ENCODE data around the gene CSRNP2. TPM values are rescaled to one million over a fixed set of nuclear protein-coding genes. Genes with fewer than 3 reads are reported as not detected.

CSRNP2 gene
- total RNA-seq (10 to 100 TPM; 13.7 to 25.3 (median 16.1) TPM), polyA plus RNA-seq (10 to 100 TPM in 1 of 2 donors, 1 to 10 TPM in 1; 7.7 to 12.9 TPM)
- long read RNA-seq, donor 1, partial matches to known transcripts: 0 of 13 reads
- long read RNA-seq, donor 1, other reads (novel, unspliced or antisense): 13 of 13 reads
- long read RNA-seq, donor 2, full-length matches to known transcripts: 2 of 19 reads
- long read RNA-seq, donor 2, partial matches to known transcripts: 1 of 19 reads
- long read RNA-seq, donor 2, other reads (novel, unspliced or antisense): 16 of 19 reads
- long read RNA-seq, donor 3, full-length matches to known transcripts: 1 of 8 reads
- long read RNA-seq, donor 3, partial matches to known transcripts: 1 of 8 reads
- long read RNA-seq, donor 3, other reads (novel, unspliced or antisense): 6 of 8 reads

- intact Hi-C loops (cut with DNase I): loop anchor here in 5 of 10 donors (2.0 to 10.0 kb wide), 3 partner anchors 34 to 152 kb away; partner anchors contain the start of genes DAZAP2 (in 3 of the 5) and LETMD1 (in 3 of the 5)
- 0 to 1% methylated on average over 60 to 73 of the region's 74 CpGs for WGBS, 2 donors
These were observed at the start of gene CSRNP2 for GRCh38 chr12:51083126-51083833. CSRNP2 (minus strand) TSS chr12:51083596; CDS start chr12:51076561, 7,035 bp downstream.

GRCh38 chr12:51132693-51133092, 49.3 kb upstream of the CSRNP2 start:
- intact Hi-C loops (cut with DNase I): no loop called here
- Histone ChIP-seq H3K9me3 (no peaks in the 10 kb centered on the region), H3K27ac (no peak overlapping the region), H3K4me3 (no peak overlapping the region), H3K36me3 (peaks cover 0 to 31% (median 3%) of the 10 kb centered on the region in 9 donors), H3K4me1 (no peaks in the 10 kb centered on the region), H3K27me3 (no peaks in the 10 kb centered on the region)
- no peak for ATAC-seq
- WGBS, 2 donors: 85 to 88% methylated on average over 5 of the region's 5 CpGs
- no peak for DNase-seq
- no peak for TF ChIP-seq CTCF (IDR thresholded peaks at IDR 0.05)

More at GRCh38 chr12:51083126-51083833, at the start of gene CSRNP2:
- peak; percentile 99 to 100 (median 100) for ATAC-seq
- TF ChIP-seq CTCF (IDR thresholded peaks at IDR 0.05): peak in 3 of 9 donors; percentile 5 to 36 (median 18)
- no peaks in the 10 kb centered on the region for H3K27me3 ChIP-seq
- H3K36me3 ChIP-seq: peaks cover 0 to under 1% (median 0%) of the 10 kb centered on the region in 9 donors
- no peaks in the 10 kb centered on the region for H3K9me3 ChIP-seq
- H3K4me3 ChIP-seq: peak within 1 kb of the TSS; percentile 70 to 98 (median 90)
- peaks cover 0 to 33% (median 21%) of the 10 kb centered on the region in 9 donors for H3K4me1 ChIP-seq
- H3K27ac ChIP-seq: peak within 1 kb of the TSS; percentile 64 to 98 (median 96)
- DNase-seq: peak; percentile 96

- Histone ChIP-seq H3K4me3 (no peak overlapping the region), H3K27me3 (no peaks in the 10 kb centered on the region), H3K27ac (no peak overlapping the region), H3K4me1 (peaks cover 0 to 1% (median 0%) of the 10 kb centered on the region in 9 donors), H3K36me3 (peaks cover 0 to 30% (median 3%) of the 10 kb centered on the region in 9 donors), H3K9me3 (no peaks in the 10 kb centered on the region)
- intact Hi-C loops (cut with DNase I): no loop called here
- ATAC-seq (no peak), DNase-seq (no peak)
- 86 to 96% methylated on average over 5 of the region's 5 CpGs for WGBS, 2 donors
- no peak for TF ChIP-seq CTCF (IDR thresholded peaks at IDR 0.05)
These were observed 48.5 kb upstream of the CSRNP2 start for GRCh38 chr12:51131745-51132521.

- Histone ChIP-seq H3K27me3 (no peaks in the 10 kb centered on the region), H3K4me3 (no peak overlapping the region), H3K4me1 (peaks cover 0 to 4% (median 0%) of the 10 kb centered on the region in 9 donors), H3K27ac (no peak overlapping the region), H3K9me3 (no peaks in the 10 kb centered on the region), H3K36me3 (peaks cover 0 to 23% (median 4%) of the 10 kb centered on the region in 9 donors)
- ATAC-seq (no peak), DNase-seq (no peak)
- TF ChIP-seq CTCF (IDR thresholded peaks at IDR 0.05): no peak
- intact Hi-C loops (cut with DNase I): no loop called here
- WGBS, 2 donors: 89 to 90% methylated on average over 3 of the region's 3 CpGs
These were observed 45.5 kb upstream of the CSRNP2 start for GRCh38 chr12:51128919-51129318.

All from heart right ventricle (tissue), 16 donors.